NCI-H345 treated with DMSO at 0.1 percent for 48 hours (cell line): ENCODE data around the gene TAGAP.

Source experiments
- DNase-seq: peaks from one replicate; lab custom pipeline; 2025; ENCODE audit not compliant: unreplicated experiment; lab: John Stamatoyannopoulos, UW

Gene TAGAP

DNA sequence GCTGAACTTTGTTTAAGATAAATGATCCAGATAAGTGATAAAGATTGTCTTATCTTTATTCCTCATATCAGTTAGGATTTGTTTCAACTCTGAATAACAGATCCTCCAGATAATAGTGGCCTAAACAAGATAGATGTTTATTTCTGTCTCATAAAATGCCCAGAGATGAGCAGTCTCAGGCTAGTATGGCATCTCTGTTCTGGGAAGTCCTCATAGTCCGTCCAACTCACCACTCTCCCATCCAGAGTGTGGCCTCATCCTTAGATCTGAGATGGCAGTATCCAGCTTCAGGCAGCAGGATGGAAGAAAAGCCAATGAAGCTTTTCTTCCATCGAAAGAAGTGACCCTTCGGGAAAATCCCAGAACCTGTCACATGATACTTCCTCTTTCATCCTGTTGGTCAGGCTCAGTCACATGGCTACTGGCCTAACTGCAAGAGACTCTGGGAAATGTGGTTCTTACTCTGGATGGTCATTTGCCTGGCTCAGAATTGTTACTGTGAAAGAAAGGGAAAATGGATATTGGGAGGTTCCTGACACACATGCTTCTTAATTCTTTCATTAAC, 29.4 kb upstream of the TAGAP start:
- no peak for DNase-seq

DNA sequence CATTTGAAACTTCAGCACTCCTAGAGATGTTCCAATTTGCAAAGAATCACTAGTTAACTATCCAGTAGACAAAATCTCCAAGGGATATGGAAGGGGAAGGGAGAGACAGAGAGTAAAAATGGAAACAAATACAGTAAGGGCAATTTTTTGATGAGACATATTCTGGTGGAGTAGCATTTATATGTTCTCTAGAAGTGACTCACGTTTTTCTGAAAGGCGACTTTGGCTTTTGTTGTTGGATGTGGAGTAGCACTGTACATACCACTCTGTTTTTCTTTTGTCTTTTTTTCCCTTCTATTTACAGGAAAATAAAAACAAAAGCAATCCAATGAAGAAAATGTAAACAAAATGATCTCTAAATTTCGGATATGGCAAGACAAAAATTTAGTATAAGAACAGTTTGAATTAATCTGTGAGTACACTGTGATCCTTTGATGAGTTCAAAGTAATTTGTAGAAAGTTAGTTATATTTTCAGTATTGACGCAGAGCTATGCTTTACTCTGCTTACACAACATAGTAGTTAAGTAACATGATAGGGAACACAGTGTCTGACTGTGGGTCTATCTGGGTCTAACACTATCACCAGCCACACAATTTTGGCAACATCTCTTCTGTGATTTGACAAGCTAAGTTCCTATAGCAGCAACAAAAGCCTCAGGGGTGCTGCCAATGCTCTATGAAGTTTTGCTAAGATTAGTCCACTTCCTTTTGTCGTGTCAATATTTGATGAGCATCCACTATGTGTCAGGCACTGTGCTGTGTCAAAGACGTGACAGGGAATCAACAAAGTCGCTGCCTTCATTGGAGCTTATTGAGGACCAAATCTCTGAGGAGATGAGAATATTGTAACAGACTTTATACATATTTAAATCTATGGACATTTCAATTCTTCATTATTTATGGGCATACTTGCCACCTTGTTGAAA, 27.3 kb upstream of the TAGAP start:
- no peak for DNase-seq

DNA sequence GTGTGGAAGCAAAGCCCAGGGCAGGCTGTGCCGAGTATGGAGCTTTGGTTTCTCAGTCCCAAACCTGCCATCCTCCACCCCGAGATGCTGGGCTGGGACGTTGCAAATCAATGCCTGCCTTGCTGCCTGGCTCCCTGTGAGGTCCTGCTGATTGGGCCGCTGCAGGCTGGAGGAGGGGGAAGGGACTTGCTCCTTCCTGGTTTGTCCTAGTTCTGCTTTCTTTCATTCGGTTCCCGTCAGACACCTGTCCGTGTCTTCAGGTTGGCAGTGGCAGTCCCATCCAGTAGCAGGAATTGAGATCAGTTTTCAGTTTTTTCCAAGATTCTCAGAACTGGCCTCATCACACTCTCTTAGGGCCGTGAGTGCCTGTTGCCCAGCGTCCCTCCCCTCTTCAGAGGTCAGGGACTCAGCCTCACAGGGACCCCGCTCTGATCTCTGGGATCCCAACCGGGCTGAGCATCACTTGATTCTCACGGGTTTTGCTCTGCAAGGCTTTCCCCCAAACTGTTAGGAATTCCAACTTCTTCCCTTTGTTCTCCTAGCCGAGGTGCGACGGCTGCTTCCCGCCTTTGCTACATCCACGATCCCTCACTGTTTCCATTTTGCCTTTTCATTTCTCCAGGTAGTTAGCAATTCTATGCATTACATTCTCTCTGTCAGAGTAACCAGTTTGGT, 24.2 kb upstream of the TAGAP start:
- no peak for DNase-seq

DNA sequence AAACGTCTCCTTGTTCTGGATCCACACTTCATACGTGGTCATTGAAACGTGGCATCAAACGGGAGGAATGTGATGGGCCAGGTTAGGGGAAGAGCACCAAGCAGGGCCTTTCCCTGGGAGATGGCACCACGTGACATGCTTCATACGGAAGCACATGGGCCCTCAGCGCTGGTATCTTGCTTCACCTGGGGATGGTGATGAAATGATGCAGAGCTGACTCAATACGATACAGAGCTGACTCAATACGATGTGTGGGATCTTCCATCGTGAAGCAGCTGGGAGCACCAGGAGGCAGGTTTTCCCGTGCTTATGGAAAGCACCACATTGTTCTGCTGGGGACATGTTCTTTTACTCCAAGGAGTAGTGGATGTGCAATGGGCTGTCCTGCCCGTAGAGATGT, 22.5 kb upstream of the TAGAP start:
- no peak for DNase-seq

DNA sequence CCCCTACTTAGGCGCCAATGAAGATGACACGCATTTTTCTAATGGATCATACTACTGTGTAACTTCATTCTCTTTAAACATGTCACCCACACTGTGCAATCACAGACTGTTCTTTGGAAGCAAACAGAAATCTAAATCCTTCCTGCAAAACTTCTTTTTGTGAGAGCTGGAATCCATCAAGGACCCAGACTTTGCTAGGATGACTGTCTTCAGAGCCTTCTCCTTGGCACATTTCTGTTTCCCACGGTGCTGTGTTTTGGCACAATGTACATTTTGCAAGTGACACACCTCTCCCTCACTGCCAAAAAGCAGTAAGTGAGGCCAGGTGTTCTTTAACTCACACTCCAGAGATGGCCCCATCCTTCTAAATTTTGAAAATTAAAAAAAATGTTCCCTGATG, 21.7 kb upstream of the TAGAP start:
- DNase-seq = no peak

DNA sequence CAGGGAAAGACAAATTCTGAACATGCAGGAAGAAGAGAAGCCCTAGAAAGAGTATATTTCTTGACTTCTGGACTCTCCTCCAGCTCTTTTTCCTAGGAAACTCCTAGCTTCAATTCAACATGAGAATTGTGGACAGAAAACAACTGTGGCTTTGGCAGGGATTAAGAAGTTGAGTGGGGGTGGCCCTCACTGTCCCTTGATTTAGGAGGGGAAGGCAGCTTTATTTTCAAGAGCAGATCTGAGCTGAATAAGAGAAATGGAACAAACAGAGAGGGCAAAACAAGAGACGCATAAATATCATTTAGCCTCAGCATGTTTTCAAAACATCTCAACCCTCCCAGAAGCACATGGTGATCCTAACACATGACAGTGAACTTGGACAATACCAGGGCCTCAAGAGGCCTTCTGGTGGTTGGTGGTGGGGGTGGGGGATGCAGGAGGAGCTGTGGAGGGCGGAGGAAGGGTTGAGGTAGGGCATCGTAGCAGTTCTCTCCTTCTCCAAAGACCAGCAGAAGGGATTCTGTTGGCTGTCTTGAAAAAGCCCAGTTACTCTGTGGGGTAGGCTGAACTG, 21.1 kb upstream of the TAGAP start:
- DNase-seq = no peak

DNA sequence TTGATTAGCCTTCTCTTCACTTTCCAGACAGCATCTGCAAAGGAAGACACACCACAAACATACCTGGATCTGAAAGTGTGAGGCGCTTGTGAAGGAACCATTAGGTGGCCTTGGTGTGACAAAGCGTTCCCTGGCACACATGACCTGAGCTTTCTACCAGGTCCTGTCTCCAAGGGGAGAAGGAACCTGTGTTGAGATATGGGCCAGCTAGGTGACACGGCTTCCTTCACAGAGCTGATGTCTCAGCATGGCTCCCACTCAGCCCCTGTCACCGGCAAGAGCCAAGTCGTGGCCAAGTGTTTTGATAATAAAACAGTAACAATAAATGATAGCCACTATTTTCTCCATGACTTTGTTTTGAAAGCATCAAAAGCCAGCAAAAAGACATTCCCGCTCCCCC, 20.3 kb upstream of the TAGAP start:
- DNase-seq = no peak

DNA sequence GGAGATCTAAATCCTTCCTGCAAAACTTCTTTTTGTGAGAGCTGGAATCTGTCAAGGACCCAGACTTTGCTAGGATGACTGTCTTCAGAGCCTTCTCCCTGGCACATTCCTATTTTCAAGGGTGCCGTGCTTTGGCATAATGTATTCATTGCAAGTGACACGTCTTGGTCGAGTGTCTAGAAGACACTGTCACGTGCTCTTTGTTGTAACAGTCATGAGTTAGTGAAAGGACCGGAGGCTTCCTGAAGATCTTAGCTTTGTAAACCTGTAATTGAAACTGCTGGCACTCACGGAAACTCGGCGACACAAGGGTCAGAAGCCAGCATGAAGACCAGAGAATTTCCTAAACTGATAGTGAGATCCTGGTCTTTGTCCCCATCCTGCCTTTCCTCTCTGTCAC, 19.7 kb upstream of the TAGAP start:
- no peak for DNase-seq

DNA sequence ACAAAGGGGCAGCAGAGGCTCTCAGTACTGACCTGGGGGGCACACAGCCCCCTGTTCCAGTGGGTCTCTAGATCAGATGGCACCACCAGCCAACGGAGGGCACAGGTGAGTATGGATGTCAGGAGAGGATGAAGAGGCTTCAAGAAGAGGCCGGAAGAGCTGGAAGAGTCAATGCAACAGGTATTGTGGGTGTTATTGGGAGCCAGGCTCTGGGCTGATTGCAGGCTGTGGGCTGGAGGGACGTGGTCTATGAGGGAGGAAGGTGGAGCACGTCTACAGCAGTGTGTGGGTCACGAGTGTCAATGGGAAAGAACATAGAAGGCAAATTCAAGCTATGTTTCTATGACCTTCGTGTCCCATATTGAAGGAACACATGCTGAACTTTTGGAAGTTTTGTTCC, 18.8 kb upstream of the TAGAP start:
- no peak for DNase-seq

DNA sequence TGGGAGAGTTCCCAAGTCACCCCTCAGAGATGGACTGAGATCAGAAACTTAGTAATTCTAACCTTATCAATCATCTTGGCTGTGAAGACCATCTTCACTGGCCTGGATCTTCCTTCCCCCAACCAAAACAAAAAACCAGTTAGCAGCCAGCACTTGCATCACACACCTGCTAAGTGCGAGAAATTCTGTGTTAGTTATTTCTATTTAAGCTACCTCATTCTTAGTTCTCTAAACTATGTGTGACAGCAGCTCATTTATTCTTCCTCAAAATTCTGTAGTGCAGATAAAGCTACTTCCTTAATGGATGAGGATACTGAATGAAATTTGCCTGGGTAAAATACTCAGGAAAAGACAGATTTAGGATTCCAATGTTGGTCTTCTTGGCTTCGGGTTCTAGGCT, 18.2 kb upstream of the TAGAP start:
- DNase-seq = no peak

DNA sequence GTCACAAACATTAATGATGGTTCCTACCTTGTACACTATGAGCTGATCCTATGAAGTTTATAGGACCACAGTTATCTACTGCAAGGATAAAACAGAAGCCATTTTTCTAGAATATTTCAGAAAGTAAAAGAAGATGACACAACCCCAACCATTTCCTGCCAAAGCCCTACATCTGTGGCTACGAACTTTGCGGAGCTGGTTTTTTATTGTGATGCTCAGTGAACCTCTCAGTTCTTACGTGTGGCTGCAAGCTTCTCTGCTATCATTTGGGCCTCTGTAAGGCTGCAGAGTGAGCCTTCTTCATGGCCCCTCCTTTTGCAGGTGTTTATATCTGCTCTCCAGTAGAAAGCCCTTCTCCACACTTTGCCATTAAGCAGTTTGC, 17.8 kb upstream of the TAGAP start:
- no peak for DNase-seq

DNA sequence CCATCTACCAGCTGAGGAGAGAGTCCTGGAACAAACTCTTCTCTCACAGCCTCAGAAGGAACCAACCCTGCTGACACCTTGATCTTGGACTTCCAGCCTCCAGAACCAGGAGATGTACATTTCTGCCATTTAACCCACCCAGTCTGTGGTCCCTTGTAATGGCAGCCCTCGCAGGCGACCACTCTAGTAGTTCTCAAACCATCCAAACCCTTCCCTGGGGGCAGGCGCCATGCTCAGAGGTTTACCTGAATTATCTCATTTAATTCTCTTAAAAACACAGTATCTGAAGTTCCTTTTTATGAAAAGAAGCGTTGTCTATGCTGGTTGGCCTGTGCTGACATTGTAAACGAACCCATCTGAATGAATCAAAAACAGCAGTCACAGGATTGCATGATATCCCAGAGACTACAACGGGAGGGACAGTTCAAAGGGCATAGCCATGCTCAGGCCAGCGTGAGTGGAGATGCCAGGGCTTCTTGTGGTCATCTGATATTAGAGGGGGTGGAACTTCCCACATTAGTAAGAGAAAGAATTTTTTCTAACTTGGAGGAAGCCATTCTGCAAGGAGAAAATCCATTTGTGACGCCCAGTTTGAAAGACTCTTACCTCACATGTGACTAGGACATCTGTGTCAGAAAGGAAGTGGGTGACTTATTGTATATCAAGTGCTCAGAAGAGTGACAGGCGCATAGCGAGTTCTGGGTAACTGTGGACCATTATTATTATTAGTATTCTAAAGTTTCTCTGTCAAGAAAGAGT, 17.2 kb upstream of the TAGAP start:
- no peak for DNase-seq

DNA sequence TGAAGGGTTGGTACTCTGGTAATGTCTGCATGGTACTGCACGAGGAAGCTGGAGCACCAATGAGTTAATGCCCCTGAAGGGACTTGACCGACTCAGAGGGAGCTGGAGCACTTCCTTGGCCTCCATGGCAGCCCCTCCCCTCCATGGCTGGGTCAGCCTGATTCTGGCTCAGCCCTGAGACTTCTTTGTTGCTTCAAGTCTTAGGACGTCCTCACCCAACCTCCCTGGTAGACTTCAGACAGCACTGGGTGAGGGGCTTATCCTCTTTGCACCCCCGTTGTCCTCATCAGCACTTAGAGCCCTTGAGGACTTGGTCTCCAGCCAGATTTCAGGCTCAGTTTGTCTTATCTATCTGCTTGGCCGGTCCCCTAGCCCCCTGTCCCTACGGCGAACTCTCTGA, 16.4 kb upstream of the TAGAP start:
- no peak for DNase-seq

DNA sequence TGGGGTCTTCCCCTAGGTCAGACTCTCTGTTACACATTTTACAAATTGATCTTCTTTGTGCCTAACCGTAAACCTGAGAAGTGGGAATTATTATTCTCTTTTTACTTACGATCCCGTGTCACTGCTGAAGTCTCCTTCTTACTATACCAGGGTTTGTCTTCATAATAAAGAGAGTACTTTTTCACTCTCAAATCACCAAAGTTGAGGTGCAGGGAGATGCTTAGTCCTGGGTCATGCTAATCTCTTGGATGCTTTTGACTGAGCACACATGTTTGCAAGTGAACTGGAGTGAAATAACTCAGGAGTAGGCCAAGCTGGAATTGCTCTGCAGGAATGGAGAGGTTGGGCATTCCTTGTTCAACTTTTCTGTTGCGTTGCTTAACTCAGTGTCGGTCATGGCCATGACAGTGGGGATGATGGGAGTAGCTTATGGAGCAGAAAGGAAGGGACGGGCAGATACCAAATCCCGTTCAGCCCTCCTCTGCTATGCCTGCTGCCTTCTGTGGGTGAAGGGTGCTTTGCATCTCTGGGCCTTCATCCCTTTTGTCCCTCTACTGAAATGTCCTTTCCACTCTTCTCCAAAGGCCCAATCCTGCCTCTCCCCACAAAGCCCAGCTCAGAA, 15.2 kb upstream of the TAGAP start:
- no peak for DNase-seq

DNA sequence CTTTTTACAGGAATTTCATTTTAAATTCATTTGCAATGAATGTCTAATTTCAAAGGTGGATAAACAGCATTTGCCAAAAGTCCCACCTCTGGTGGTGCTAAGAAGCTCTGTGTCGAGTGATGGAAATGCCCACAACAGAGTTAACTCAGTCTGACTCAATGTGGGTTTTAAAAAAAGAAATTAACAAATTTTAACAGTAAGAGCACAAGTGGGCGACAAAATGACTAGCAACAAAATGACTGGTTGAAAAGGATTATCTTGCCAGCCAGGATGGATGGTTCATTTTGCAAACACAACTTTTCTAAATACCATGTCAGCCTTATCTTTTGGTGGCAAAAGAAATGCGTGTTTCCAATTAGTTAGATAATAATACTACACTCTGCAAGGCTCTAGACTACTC, 14.3 kb upstream of the TAGAP start:
- DNase-seq = no peak

DNA sequence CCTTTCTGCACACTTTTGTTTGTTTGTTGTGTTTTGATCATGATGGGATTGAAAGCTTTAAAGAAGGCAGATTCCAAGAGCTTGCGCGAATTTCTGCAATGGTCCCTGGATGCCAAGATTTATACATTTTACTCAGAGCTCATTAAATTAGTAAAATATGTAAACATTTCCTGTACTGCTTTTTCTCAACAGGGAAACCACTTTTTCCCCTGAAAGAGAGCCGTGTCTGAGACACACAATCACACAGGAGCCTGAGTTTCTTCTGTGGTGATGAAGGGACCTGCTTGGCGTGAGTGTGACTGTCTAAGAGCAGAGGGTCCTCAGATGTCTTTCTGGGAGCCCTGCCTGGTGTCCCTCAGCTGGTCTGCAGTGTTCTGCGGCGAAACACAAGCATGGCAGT, 12.1 kb upstream of the TAGAP start:
- no peak for DNase-seq

DNA sequence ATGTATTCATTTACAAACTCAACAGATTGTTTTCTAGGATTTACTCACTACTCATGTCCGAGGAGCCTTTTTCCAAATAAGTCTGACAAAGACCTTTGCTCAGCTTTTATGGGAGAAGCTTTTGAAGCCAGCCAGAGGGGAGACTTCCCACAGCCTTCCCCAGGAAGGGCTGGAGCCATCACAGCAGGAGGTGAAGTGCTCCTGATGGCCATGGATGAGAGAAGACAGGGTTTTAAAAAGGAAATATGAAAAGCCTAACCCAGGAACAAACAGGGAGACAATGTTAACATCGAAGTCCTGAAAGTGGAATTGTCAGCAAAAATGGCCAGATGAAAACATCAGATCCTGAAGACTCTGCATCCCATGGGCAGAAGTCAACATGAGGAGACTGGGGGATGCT, 11.6 kb upstream of the TAGAP start:
- no peak for DNase-seq

DNA sequence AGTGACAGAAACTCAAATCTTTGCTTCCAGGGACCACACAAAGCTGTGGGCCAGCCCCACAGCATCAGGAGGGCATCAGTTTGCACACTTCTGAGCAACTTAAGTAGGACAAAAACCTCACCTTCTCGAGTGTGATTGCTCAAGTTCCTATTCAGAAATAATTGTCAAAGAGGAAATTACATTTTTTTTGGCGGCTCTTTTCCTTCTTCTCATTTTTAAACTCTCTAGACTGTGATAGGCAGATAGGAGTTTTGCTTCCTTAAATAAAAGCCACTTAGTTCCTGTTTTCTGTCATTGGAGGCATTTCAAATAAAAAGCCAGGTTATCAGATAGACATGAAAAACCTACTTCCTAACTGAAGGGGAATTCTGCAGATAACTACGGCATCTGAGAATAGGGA, 11.2 kb upstream of the TAGAP start:
- DNase-seq = no peak

DNA sequence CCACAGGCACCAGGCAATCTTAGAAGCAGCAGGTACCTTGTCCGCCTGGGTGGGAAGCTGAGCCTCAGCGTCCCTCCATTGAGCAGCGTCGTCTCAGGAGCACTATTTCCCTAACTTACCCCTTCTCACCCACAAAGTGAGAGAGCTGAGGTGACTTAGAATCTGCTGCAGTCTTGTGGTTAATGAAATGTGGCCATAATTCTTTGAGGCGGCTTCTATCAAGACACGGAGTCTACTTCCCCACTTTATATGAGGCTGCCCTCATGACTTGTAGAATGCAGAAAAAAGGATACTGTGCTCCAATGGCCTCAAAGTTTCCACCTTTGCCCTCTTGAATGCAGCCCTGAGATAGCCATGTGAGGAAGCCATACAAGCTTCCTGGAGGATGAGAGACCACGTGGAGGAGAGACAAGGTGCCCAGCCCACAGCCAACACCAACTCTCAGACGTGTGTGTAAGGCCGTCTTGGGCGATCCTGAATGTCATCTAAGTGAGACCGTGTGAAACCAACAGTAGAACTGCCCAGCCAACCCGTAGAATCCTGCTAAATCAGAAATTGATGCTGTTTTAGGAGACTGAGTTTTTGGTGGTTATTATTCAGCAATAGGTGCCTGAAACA, 9.1 kb upstream of the TAGAP start:
- DNase-seq = no peak

DNA sequence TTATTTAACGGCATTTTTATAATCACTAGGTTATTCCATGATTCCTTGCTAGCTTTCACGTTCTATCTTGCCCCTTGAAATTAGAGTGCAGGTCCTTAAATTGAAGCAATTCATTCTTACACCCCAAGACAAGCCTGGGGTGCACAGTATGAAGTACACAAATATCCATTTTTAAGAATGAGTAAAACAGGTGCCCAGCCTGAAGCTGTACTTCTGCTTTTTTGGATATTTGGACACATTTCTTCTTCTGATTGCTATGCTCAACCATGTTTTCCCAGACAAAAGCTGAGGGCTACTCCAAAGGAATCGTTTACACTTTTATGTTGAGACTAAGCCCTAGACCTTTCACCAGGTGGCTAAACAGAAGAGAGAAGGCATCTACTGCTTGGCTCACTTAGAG, 7.9 kb upstream of the TAGAP start:
- no peak for DNase-seq
